Measurements from ENCODE around the gene CISD1. TPM values are rescaled to one million over a fixed set of nuclear protein-coding genes. Genes with fewer than 3 reads are reported as not detected.

Gene CISD1
- total and polyA plus RNA-seq, 10 of the 15 experiments (the other 5 are each of a cell fraction or from before 2014, with no cell fraction given): 23.0 to 162 (median 58.5) TPM

- peak; percentile 64 for TF ChIP-seq PKNOX1 (IDR thresholded peaks at IDR 0.05)
- TF ChIP-seq CREB1 (IDR thresholded peaks at IDR 0.05; ENCODE audit: low read depth): peak; percentile 65
- TF ChIP-seq ATF7 (IDR thresholded peaks at IDR 0.05; ENCODE audit: low read depth): peak; percentile 70
- TF ChIP-seq BHLHE40 (IDR thresholded peaks at IDR 0.05; ENCODE audit: borderline replicate concordance in 1 of 2, low read depth in 2 of 2, low read length in 1 of 2): peak; percentile 83 to 89
- TF ChIP-seq FOXK2 (IDR thresholded peaks at IDR 0.05): no peak
- TF ChIP-seq NFIC (IDR thresholded peaks at IDR 0.05; ENCODE audit: low read depth, low read length): 0 out of 2 replicates have a peak, but pooled peaks have one; percentile 24
- no peak for TF ChIP-seq EED (IDR thresholded peaks at IDR 0.05; ENCODE audit: low read depth)
- TF ChIP-seq CREM (IDR thresholded peaks at IDR 0.05; ENCODE audit: low read depth): peak; percentile 55; the same call in 1 of the 2 replicates
- TF ChIP-seq TARDBP (IDR thresholded peaks at IDR 0.05; ENCODE audit: borderline replicate concordance): no peak
- TF ChIP-seq SMAD1 (IDR thresholded peaks at IDR 0.05; ENCODE audit: low read depth, partially characterized antibody): peak; percentile 34
- TF ChIP-seq ZBED1 (IDR thresholded peaks at IDR 0.05; ENCODE audit: borderline replicate concordance): no peak
- peak; percentile 96 for TF ChIP-seq ZSCAN29 (IDR thresholded peaks at IDR 0.05)
Observed at GRCh38 chr10:58266003-58266825, 2.7 kb upstream of the CISD1 start (continued).

All from GM12878 (cell line).